Measurements from ENCODE around the gene LRRFIP1. TPM values are rescaled to one million over a fixed set of nuclear protein-coding genes. Genes with fewer than 3 reads are reported as not detected.

The LRRFIP1 gene
- total RNA-seq, 2 experiments from 2014 or later: 264 to 281 TPM

- CTCF ChIA-PET: interaction anchor here (1.2 kb wide), 1 partner anchor 12 kb away, joined by 5 read pairs; no protein-coding TSS in a partner anchor
- ATAC-seq: no peak
- no peaks in the 10 kb centered on the region for H3K36me3 Mint-ChIP-seq (ENCODE audit: low read depth)
These were observed 33.1 kb downstream of the LRRFIP1 start for GRCh38 chr2:237660381-237660900.

GRCh38 chr2:237661270-237661669, 33.9 kb downstream of the LRRFIP1 start:
- H3K4me3 Mint-ChIP-seq: no peak overlapping the region
- POLR2A ChIA-PET: interaction anchor here (0.8 to 1.9 kb wide), 3 partner anchors 9 to 68 kb away, joined by 3 to 4 read pairs (median 3); no protein-coding TSS in a partner anchor
- no peaks in the 10 kb centered on the region for H3K9me3 Mint-ChIP-seq
- H3K27ac Mint-ChIP-seq: no peak overlapping the region
- H3K36me3 Mint-ChIP-seq (ENCODE audit: low read depth): no peaks in the 10 kb centered on the region
- ATAC-seq (no peak), DNase-seq (no peak)
- TF ChIP-seq CTCF (IDR thresholded peaks at IDR 0.05): no peak
- peaks cover 7% of the 10 kb centered on the region for H3K4me1 Mint-ChIP-seq (ENCODE audit: low read depth)
- H3K27me3 Mint-ChIP-seq: no peaks in the 10 kb centered on the region
- CTCF ChIA-PET: no interaction called here
- intact Hi-C loops (cut with micrococcal nuclease): no loop called here

More at GRCh38 chr2:237660381-237660900, 33.1 kb downstream of the LRRFIP1 start:
- no peak for TF ChIP-seq CTCF (IDR thresholded peaks at IDR 0.05)
- no peak for DNase-seq
- intact Hi-C loops (cut with micrococcal nuclease): no loop called here
- peaks cover 12% of the 10 kb centered on the region for H3K4me1 Mint-ChIP-seq (ENCODE audit: low read depth)
- H3K27me3 Mint-ChIP-seq: no peaks in the 10 kb centered on the region
- no peak overlapping the region for H3K27ac Mint-ChIP-seq
- POLR2A ChIA-PET: interaction anchor here (0.8 to 1.9 kb wide), 4 partner anchors 9 to 69 kb away, joined by 3 to 4 read pairs (median 4); no protein-coding TSS in a partner anchor
- H3K9me3 Mint-ChIP-seq: no peaks in the 10 kb centered on the region
- H3K4me3 Mint-ChIP-seq: no peak overlapping the region

GRCh38 chr2:237661799-237662328, 34.5 kb downstream of the LRRFIP1 start:
- no peak overlapping the region for H3K4me3 Mint-ChIP-seq
- ChIA-PET POLR2A (no interaction called here), CTCF (interaction anchor here (0.8 to 1.5 kb wide), 2 partner anchors 10 to 12 kb away, joined by 3 to 5 read pairs; no protein-coding TSS in a partner anchor)
- ATAC-seq: no peak
- no peaks in the 10 kb centered on the region for H3K27me3 Mint-ChIP-seq
- DNase-seq: no peak
- H3K9me3 Mint-ChIP-seq: no peaks in the 10 kb centered on the region
- peaks cover 7% of the 10 kb centered on the region for H3K4me1 Mint-ChIP-seq (ENCODE audit: low read depth)
- H3K27ac Mint-ChIP-seq: no peak overlapping the region
- no peaks in the 10 kb centered on the region for H3K36me3 Mint-ChIP-seq (ENCODE audit: low read depth)
- intact Hi-C loops (cut with micrococcal nuclease): no loop called here
- TF ChIP-seq CTCF (IDR thresholded peaks at IDR 0.05): no peak

- Mint-ChIP-seq H3K9me3 (no peaks in the 10 kb centered on the region), H3K27ac (no peak overlapping the region), H3K27me3 (no peaks in the 10 kb centered on the region), H3K4me3 (no peak overlapping the region), H3K4me1 (ENCODE audit: low read depth) (peaks cover 7% of the 10 kb centered on the region), H3K36me3 (ENCODE audit: low read depth) (no peaks in the 10 kb centered on the region)
- peak; percentile 93 for ATAC-seq
- intact Hi-C loops (cut with micrococcal nuclease): no loop called here
- DNase-seq: peak; percentile 83
- ChIA-PET POLR2A (interaction anchor here (1.2 kb wide), 1 partner anchor 10 kb away, joined by 5 read pairs; no protein-coding TSS in a partner anchor), CTCF (interaction anchor here (0.8 to 1.6 kb wide), 3 partner anchors 10 to 82 kb away, joined by 3 to 8 read pairs (median 5); no protein-coding TSS in a partner anchor)
- TF ChIP-seq CTCF (IDR thresholded peaks at IDR 0.05): no peak
These were observed 35.3 kb downstream of the LRRFIP1 start for GRCh38 chr2:237662671-237663093.

GRCh38 chr2:237663517-237664110, 36.2 kb downstream of the LRRFIP1 start:
- H3K27ac Mint-ChIP-seq: no peak overlapping the region
- no peaks in the 10 kb centered on the region for H3K36me3 Mint-ChIP-seq (ENCODE audit: low read depth)
- H3K4me1 Mint-ChIP-seq (ENCODE audit: low read depth): peaks cover 7% of the 10 kb centered on the region
- H3K4me3 Mint-ChIP-seq: no peak overlapping the region
- no peak for DNase-seq
- H3K9me3 Mint-ChIP-seq: no peaks in the 10 kb centered on the region
- no peaks in the 10 kb centered on the region for H3K27me3 Mint-ChIP-seq
- intact Hi-C loops (cut with micrococcal nuclease): no loop called here
- ChIA-PET CTCF (interaction anchor here (1.5 to 1.6 kb wide), 2 partner anchors 9 to 81 kb away, joined by 5 to 8 read pairs; no protein-coding TSS in a partner anchor), POLR2A (interaction anchor here (1.2 kb wide), 1 partner anchor 9 kb away, joined by 5 read pairs; no protein-coding TSS in a partner anchor)
- ATAC-seq: no peak
- no peak for TF ChIP-seq CTCF (IDR thresholded peaks at IDR 0.05)

Data from activated CD8-positive, alpha-beta T cell treated with anti-CD3 and anti-CD28 coated beads for 36 hours (primary cell).